Body of pancreas (tissue), 4 donors: ENCODE measurements around the gene SLC43A1. TPM values are rescaled to one million over a fixed set of nuclear protein-coding genes. Genes with fewer than 3 reads are reported as not detected.
A peak's percentile ranks its signal among the peaks of the same experiment; 100 is the strongest.

ENCODE experiments used
- ATAC-seq: fragments of 150-250 bp; one replicate; pipeline ENCODE4 v1.9.1; 2016
- DNase-seq, 4 donors: peaks; one replicate each; pipeline ENCODE4 v3.0.0-alpha.2; 2019
- H3K27ac ChIP-seq, 4 donors: fragments of 200-600 bp; sonication (generic); 1 replicate in 3 of 4; 2 replicates in 1 of 4; pipeline versions ENCODE4 v1.5.1 to v1.6.1; 2016 to 2019; ENCODE audit warnings: mild to moderate bottlenecking in 1 of 4, mixed read lengths in 1 of 4, moderate library complexity in 1 of 4
- H3K27me3 ChIP-seq, 2 donors: fragments of 200-600 bp; sonication (generic); one replicate each; pipeline ENCODE4 v1.6.0; 2016; ENCODE audit warnings: mild to moderate bottlenecking in 1 of 2
- H3K36me3 ChIP-seq, 2 donors: fragments of 200-600 bp; sonication (generic); replicated peaks in 1 of 2; 2 replicates each; pipeline ENCODE4 v1.5.1; 2016; ENCODE audit warnings: low read depth in 2 of 2; ENCODE audit not compliant: insufficient read depth in 1 of 2
- H3K4me1 ChIP-seq: fragments of 200-600 bp; sonication (generic); one replicate; pipeline ENCODE4 v1.6.0; 2016
- H3K4me3 ChIP-seq, 2 donors: fragments of 200-600 bp; sonication (generic); 1 replicate in 1 of 2; 2 replicates in 1 of 2; pipeline ENCODE4 v1.5.1; 2016 to 2019
- H3K9me3 ChIP-seq, 3 donors: fragments of 200-600 bp; sonication (generic); 1 replicate in 2 of 3; 2 replicates in 1 of 3; pipeline ENCODE4 v1.5.1; 2016
- POLR2A ChIP-seq, 3 donors: fragments of 450-650 bp; IDR thresholded peaks; one replicate each; pipeline ENCODE4 v1.6.1; 2016; ENCODE audit warnings: antibody characterized with exemption in 3 of 3, mild to moderate bottlenecking in 2 of 3
- WGBS, 2 donors: methylation state at CpG; one replicate each; pipeline ENCODE4 v1.1.5; 2017; 5-methylcytosine and 5-hydroxymethylcytosine counted together
- intact Hi-C: fragments of 100-400 bp; cut with DNase I; formaldehyde crosslinking; loops from one replicate; pipeline ENCODE4 v1.15.1; 2023
- total RNA-seq, 2 donors: library from RNA; depleted of rRNA; stranded (reverse); fragments of >200 nt; gene quantifications; one replicate each; pipeline ENCODE4 v1.1.0, GENCODE V29; 2016
- TF ChIP-seq, protein P1 (sequence below), 7 experiments: fragments of 450-650 bp in 4 of 7; fragments of 200-600 bp in 3 of 7; sonication (generic) in 3 of 7; IDR thresholded peaks; one replicate each; pipeline ENCODE4 v1.5.1; 2016 to 2019; ENCODE audit warnings: antibody characterized with exemption in 7 of 7

Gene SLC43A1
- total RNA-seq, 2 donors from 2014 or later: 87.7 to 128 TPM

GRCh38 chr11:57502376-57502775 lies 13.1 kb downstream of the SLC43A1 start:
- peak; percentile 10 for ATAC-seq
- peak; percentile 48 to 70 (median 68) for DNase-seq
- peaks cover 96% of the 10 kb centered on the region for H3K4me1 ChIP-seq
- H3K27me3 ChIP-seq: no peaks in the 10 kb centered on the region
- peak overlapping the region; percentile 79 to 93 (median 92) for H3K27ac ChIP-seq
- H3K9me3 ChIP-seq: no peaks in the 10 kb centered on the region
- TF ChIP-seq POLR2A (IDR thresholded peaks at IDR 0.05): no peak
- TF ChIP-seq, protein P1, sequence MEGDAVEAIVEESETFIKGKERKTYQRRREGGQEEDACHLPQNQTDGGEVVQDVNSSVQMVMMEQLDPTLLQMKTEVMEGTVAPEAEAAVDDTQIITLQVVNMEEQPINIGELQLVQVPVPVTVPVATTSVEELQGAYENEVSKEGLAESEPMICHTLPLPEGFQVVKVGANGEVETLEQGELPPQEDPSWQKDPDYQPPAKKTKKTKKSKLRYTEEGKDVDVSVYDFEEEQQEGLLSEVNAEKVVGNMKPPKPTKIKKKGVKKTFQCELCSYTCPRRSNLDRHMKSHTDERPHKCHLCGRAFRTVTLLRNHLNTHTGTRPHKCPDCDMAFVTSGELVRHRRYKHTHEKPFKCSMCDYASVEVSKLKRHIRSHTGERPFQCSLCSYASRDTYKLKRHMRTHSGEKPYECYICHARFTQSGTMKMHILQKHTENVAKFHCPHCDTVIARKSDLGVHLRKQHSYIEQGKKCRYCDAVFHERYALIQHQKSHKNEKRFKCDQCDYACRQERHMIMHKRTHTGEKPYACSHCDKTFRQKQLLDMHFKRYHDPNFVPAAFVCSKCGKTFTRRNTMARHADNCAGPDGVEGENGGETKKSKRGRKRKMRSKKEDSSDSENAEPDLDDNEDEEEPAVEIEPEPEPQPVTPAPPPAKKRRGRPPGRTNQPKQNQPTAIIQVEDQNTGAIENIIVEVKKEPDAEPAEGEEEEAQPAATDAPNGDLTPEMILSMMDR (IDR thresholded peaks at IDR 0.05): no peak
- no peaks in the 10 kb centered on the region for H3K36me3 ChIP-seq
- 36% methylated on average over 3 of the region's 3 CpGs for whole genome bisulfite sequencing, 2 donors
- intact Hi-C loops: no loop called here
- no peak overlapping the region for H3K4me3 ChIP-seq

GRCh38 chr11:57501953-57502352 lies 13.5 kb downstream of the SLC43A1 start:
- peaks cover 97% of the 10 kb centered on the region for H3K4me1 ChIP-seq
- ATAC-seq (peak; percentile 57), DNase-seq (peak; percentile 88 to 95 (median 94))
- WGBS, 2 donors: 23 to 31% methylated on average over 4 of the region's 4 CpGs
- no peaks in the 10 kb centered on the region for H3K9me3 ChIP-seq
- peak overlapping the region; percentile 79 to 93 (median 92) for H3K27ac ChIP-seq
- H3K27me3 ChIP-seq: no peaks in the 10 kb centered on the region
- intact Hi-C loops: no loop called here
- TF ChIP-seq POLR2A (IDR thresholded peaks at IDR 0.05): no peak
- TF ChIP-seq, protein P1 (IDR thresholded peaks at IDR 0.05): no peak
- H3K4me3 ChIP-seq: no peak overlapping the region
- H3K36me3 ChIP-seq: no peaks in the 10 kb centered on the region

DNA sequence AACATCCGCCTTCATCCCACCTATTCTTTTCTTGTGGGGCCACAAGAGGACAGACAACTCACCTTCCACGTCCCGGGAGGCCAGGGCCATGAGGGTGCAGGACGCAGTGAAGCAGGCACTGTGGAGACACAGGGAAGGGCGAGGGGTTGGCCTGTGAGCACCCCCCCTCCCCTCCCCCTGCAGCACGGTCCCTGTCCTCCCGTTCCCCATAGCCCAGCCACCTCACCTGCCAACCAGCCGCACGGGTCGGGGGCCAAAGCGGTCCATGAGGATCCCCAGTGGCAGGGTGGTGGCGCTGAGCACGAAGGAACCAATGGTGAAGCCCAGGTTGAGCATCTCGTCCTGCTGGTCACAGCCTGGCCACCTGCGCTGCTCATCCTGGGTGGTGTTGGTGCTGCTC lies 14.6 kb downstream of the SLC43A1 start:
- ATAC-seq: no peak
- H3K4me3 ChIP-seq: no peak overlapping the region

GRCh38 chr11:57500515-57500914 lies 15.0 kb downstream of the SLC43A1 start:
- Histone ChIP-seq H3K4me3 (no peak overlapping the region), H3K36me3 (no peaks in the 10 kb centered on the region), H3K9me3 (no peaks in the 10 kb centered on the region), H3K27ac (peak overlapping the region; percentile 90 to 94 (median 93)), H3K4me1 (peaks cover 99% of the 10 kb centered on the region), H3K27me3 (no peaks in the 10 kb centered on the region)
- TF ChIP-seq, protein P1 (IDR thresholded peaks at IDR 0.05): no peak
- no peak for TF ChIP-seq POLR2A (IDR thresholded peaks at IDR 0.05)
- ATAC-seq (peak; percentile 20), DNase-seq (peak; percentile 82 to 92 (median 91))
- 40 to 43% methylated on average over 5 to 8 of the region's 8 CpGs for WGBS, 2 donors
- intact Hi-C loops: no loop called here

More for the DNA sequence above, 14.6 kb downstream of the SLC43A1 start:
- 50 to 57% methylated on average over 14 to 15 of the region's 15 CpGs for WGBS, 2 donors
- H3K9me3 ChIP-seq: no peaks in the 10 kb centered on the region
- intact Hi-C loops: no loop called here
- no peaks in the 10 kb centered on the region for H3K36me3 ChIP-seq
- H3K27me3 ChIP-seq: no peaks in the 10 kb centered on the region
- TF ChIP-seq, protein P1 (IDR thresholded peaks at IDR 0.05): no peak
- TF ChIP-seq POLR2A (IDR thresholded peaks at IDR 0.05): no peak
- DNase-seq: no peak
- peak overlapping the region; percentile 90 to 94 (median 93) for H3K27ac ChIP-seq
- H3K4me1 ChIP-seq: peaks cover 99% of the 10 kb centered on the region

- DNase-seq: no peak
- ATAC-seq: peak; percentile 25
- intact Hi-C loops: no loop called here
- Histone ChIP-seq H3K9me3 (no peaks in the 10 kb centered on the region), H3K36me3 (no peaks in the 10 kb centered on the region), H3K4me1 (peaks cover 99% of the 10 kb centered on the region), H3K27me3 (no peaks in the 10 kb centered on the region), H3K4me3 (no peak overlapping the region), H3K27ac (peak overlapping the region; percentile 90 to 94 (median 93))
- WGBS, 2 donors: 7 to 27% methylated on average over 12 of the region's 12 CpGs
- TF ChIP-seq, protein P1 (IDR thresholded peaks at IDR 0.05): peak in 1 of 7 experiments; percentile 4
- TF ChIP-seq POLR2A (IDR thresholded peaks at IDR 0.05): peak in 1 of 3 donors; percentile 2
Observed at GRCh38 chr11:57499983-57500461, 15.5 kb downstream of the SLC43A1 start.
